Mucosa of stomach (tissue), 1 donor: Measurements from ENCODE around the gene DEDD.

Experiments
- H3K27me3 ChIP-seq: one replicate; pipeline ENCODE4 v1.7.0; 2013; ENCODE audit warnings: mild to moderate bottlenecking, low read length; ENCODE audit not compliant: control insufficient read depth, insufficient read depth
- H3K36me3 ChIP-seq: one replicate; pipeline ENCODE4 v1.7.0; 2013; ENCODE audit warnings: low read length; ENCODE audit not compliant: control insufficient read depth, insufficient read depth
- H3K4me1 ChIP-seq: one replicate; pipeline ENCODE4 v1.7.0; 2013; ENCODE audit warnings: mild to moderate bottlenecking, low read length; ENCODE audit not compliant: control insufficient read depth, insufficient read depth
- H3K4me3 ChIP-seq: one replicate; pipeline ENCODE4 v1.7.0; 2013; ENCODE audit warnings: low read length
- H3K9ac ChIP-seq: one replicate; pipeline ENCODE4 v1.7.0; 2013; ENCODE audit warnings: mild to moderate bottlenecking, low read length, moderate library complexity
- H3K9me3 ChIP-seq: one replicate; pipeline ENCODE4 v1.7.0; 2013; ENCODE audit warnings: mild to moderate bottlenecking, low read length, moderate library complexity; ENCODE audit not compliant: control insufficient read depth
- donor health status: Pancreatic carcinoma.

DEDD gene

DNA sequence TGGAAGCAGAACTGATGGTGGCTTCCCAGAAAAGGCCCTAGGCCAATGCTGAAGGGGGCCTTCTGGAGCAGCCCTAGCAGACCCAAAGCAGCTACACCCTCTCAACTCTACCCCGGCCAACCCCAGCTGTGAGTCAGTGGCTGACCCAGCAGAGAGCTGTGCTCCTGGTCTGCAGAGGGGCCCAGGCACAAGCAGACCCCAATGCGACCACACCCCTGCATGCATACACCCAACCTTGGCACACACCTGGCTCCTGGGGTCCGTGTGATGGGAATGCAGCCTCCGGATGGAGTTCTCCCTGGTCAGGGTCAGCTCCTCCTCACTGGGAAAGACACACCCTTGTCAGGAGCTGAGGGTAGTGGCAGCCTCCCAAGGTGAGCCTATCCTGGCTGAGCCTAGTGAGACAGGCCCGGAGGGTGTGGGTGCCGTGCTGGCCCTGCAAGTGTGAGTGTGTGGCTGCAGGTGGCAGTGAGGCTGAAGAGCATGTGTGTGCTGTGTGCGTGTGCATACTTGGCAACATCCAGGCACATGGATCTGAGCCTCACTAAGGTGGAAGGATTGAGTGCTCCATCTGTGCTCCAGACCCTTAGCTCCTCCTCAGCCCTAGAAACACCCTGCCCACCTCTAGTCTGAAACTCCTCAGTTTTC is 58.9 kb downstream of the DEDD start:
- Histone ChIP-seq H3K4me1 (peaks cover 34% of the 10 kb centered on the region), H3K4me3 (no peak overlapping the region)

DNA sequence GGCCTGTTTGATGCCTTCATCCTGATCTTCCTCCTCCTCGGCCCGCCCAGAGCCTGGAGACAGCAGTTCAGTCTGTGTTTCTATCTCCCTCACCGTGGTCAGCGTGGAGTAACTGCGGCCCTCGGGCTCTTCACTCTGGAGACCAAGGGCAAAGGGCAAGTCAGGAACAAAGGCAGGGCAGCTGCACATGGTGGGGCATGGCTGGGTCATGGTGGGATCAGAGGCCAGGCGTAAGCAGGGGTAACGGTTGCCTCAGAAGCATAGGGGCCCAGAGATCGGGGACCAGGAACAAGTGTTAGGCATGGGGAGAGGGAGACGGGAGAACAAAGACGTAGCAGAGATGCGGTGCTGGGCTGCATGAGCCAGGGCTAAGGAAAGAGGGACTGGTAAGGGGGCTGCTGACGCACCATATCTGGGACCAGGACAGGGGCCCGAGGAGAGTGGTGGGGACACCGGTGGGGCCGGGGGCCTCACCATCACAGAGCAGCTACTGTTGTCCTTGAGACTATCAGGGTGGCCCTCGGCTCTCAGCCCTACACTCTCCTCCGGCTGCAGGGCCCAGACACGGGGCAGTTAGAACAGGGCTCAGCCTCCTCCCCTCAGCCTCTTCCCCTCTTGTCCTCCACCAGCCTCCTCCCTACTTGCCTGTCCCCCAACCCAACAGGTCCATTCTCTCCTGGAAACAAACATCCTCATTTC is 59.6 kb downstream of the DEDD start:
- H3K4me1 ChIP-seq = peaks cover 40% of the 10 kb centered on the region
- H3K9me3 ChIP-seq = no peaks in the 10 kb centered on the region
- no peak overlapping the region for H3K4me3 ChIP-seq
- H3K36me3 ChIP-seq = peaks cover 18% of the 10 kb centered on the region
- H3K27me3 ChIP-seq = no peaks in the 10 kb centered on the region
- no peak overlapping the region for H3K9ac ChIP-seq

More for the DNA sequence above, 58.9 kb downstream of the DEDD start:
- no peaks in the 10 kb centered on the region for H3K27me3 ChIP-seq
- no peak overlapping the region for H3K9ac ChIP-seq
- peaks cover 18% of the 10 kb centered on the region for H3K36me3 ChIP-seq
- H3K9me3 ChIP-seq = no peaks in the 10 kb centered on the region

DNA sequence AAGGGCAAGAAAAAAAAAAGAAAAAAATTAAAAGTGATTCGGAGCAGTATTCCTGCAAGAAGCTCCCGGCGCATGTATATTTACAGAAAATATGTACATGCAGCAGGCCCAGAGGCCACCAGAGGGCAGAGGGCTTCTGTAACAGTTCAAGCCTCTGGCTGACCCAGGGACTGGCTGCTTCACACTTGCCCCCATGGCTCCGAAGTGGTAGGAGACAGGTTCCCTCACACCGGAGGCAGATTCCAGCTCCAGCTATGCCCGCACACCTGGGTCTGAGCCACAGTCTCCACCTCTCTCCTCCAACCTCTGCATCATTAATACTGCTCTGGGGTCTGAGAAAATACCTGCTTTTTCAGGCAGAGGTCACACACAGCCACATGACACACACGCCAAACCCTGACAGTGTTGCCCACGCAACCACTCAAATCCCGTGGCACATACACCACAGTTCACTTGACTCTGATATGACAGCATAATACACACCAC is 60.5 kb downstream of the DEDD start:
- no peak overlapping the region for H3K9ac ChIP-seq
- H3K9me3 ChIP-seq = no peaks in the 10 kb centered on the region
- H3K36me3 ChIP-seq = peaks cover 13% of the 10 kb centered on the region
- no peaks in the 10 kb centered on the region for H3K27me3 ChIP-seq
- H3K4me1 ChIP-seq = peaks cover 40% of the 10 kb centered on the region
- no peak overlapping the region for H3K4me3 ChIP-seq
